Epithelial cell of proximal tubule (primary cell): ENCODE results near the gene CAMK2D. TPM values are rescaled to one million over a fixed set of nuclear protein-coding genes. Genes with fewer than 3 reads are reported as not detected.
"Not testable (repeated sequence)": the region's sequence is repeated elsewhere in the genome, so short reads cannot be mapped to it uniquely, and the experiment has no call there.

Source experiments
- DNase-seq: peaks from one replicate; pipeline ENCODE4 v3.0.0-alpha.2; 2011; ENCODE audit warnings: low read depth
- H3K4me3 ChIP-seq: 2 replicates; pipeline ENCODE4 v1.5.1; 2011; ENCODE audit warnings: low read depth, mild to moderate bottlenecking, low read length
- total RNA-seq: library from RNA; depleted of rRNA; stranded (reverse); fragments of >200 nt; gene quantifications from 2 replicates; pipeline ENCODE4 v1.2.3, GENCODE V29; 2015
- TF ChIP-seq, protein P1 (sequence below): conservative IDR thresholded peaks from 2 replicates; pipeline ENCODE4 v1.5.1; 2012; ENCODE audit warnings: low read depth, mild to moderate bottlenecking, low read length

The CAMK2D gene
- total RNA-seq, 1 donor from 2014 or later = 42.2 TPM

DNA sequence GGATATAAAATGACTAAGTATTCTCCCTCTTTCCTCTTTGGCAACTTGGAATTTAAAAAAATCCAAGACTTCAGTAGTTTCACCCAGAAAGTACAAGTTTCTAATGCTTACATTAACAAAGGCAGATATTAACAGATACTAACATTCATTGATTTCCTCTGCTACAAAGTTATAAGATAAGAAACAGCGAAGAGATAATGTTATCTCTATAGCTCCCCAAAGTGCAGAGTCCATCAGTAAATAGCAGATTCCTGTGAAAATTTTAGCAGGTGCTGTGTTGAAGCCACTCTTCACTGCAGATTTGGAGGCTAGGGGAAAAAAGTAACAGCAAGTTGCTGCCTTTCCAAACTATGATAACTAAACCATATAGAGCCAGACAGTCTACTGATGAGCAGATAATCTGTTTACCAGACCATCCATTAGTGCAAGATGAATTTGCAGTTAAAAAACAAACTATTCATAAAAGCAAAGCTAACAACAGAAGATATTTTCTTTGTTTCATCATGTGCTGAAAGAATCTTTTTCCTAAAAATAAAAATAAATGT lies 3.3 kb upstream of the CAMK2D start:
- no peak for DNase-seq
- TF ChIP-seq, protein P1, sequence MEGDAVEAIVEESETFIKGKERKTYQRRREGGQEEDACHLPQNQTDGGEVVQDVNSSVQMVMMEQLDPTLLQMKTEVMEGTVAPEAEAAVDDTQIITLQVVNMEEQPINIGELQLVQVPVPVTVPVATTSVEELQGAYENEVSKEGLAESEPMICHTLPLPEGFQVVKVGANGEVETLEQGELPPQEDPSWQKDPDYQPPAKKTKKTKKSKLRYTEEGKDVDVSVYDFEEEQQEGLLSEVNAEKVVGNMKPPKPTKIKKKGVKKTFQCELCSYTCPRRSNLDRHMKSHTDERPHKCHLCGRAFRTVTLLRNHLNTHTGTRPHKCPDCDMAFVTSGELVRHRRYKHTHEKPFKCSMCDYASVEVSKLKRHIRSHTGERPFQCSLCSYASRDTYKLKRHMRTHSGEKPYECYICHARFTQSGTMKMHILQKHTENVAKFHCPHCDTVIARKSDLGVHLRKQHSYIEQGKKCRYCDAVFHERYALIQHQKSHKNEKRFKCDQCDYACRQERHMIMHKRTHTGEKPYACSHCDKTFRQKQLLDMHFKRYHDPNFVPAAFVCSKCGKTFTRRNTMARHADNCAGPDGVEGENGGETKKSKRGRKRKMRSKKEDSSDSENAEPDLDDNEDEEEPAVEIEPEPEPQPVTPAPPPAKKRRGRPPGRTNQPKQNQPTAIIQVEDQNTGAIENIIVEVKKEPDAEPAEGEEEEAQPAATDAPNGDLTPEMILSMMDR = no peak

DNA sequence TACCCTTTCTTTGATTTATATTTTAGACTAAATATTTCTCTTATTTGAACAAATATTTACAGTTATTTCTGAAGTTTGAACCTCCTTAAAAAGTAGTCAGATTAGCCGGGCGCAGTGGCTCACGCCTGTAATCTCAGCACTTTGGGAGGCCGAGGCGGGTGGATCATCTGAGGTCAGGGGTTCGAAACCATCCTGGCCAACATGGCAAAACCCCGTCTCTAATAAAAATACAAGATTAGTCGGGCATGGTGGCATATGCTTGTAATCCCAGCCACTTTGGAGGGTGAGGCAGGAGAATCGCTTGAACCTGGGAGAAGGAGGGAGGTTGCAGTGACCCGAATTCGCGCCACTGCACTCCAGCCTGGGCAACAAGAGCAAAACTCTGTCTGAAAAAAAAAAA lies 2.4 kb upstream of the CAMK2D start:
- not testable (repeated sequence) for H3K4me3 ChIP-seq, DNase-seq

More for the DNA sequence above, 3.3 kb upstream of the CAMK2D start:
- no peak overlapping the region for H3K4me3 ChIP-seq

DNA sequence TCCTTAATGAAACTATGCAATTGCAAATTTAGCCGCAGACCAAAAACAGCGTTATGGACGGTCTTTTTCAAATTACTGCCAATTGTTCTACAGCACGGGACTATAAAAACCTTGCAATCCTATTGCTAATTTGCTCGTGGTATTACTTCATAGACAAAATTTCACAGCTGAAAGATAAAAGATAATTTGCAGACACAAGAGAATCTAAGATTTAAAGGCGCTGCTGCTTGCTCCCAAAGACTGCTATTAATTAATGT lies 1.4 kb upstream of the CAMK2D start:
- no peak for DNase-seq
- TF ChIP-seq, protein P1 = no peak
- peak overlapping the region; percentile 83 for H3K4me3 ChIP-seq

DNA sequence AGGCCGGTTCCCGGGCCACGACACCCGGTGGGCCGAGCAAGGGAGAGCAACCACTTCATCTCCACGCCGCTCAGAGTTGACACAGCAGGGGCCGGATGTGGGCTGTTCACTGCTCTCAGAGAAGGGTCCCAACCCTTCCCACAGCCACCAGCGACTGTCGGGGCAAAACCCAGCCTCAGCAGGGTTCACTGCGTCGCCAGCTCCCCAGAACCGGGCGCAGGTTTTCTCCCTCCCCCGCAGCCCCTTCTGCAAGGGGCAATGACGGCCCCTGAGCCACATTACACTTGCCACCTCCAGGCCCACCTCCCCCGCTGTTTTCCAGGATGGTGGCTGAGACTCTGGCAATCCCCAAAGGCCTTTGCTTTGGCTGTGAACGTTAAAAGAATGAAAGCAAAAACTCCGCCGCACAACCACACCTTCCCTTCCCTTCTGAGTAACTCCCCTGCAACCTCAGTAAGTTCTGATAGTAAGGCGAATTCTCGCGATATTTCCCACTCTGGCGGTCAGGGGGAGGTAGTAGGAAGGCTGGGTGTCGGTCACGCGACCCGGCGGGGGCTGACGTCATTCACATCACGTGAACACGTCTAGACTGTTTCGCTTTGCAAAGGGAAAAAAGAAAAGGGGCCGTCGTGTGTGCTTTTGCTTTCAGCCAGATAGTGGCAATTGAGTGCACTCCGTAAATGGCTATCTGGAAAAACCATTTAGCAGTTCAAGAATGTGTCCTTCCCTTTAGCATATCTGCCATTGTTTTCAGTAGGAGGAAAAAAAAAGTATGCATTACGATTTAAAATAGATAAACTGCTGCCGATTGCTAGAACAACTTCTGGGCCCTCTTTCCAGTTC lies 869 bp upstream of the CAMK2D start:
- DNase-seq = peak; percentile 98
- TF ChIP-seq, protein P1 = no peak
- H3K4me3 ChIP-seq = peak overlapping the region; percentile 83

DNA sequence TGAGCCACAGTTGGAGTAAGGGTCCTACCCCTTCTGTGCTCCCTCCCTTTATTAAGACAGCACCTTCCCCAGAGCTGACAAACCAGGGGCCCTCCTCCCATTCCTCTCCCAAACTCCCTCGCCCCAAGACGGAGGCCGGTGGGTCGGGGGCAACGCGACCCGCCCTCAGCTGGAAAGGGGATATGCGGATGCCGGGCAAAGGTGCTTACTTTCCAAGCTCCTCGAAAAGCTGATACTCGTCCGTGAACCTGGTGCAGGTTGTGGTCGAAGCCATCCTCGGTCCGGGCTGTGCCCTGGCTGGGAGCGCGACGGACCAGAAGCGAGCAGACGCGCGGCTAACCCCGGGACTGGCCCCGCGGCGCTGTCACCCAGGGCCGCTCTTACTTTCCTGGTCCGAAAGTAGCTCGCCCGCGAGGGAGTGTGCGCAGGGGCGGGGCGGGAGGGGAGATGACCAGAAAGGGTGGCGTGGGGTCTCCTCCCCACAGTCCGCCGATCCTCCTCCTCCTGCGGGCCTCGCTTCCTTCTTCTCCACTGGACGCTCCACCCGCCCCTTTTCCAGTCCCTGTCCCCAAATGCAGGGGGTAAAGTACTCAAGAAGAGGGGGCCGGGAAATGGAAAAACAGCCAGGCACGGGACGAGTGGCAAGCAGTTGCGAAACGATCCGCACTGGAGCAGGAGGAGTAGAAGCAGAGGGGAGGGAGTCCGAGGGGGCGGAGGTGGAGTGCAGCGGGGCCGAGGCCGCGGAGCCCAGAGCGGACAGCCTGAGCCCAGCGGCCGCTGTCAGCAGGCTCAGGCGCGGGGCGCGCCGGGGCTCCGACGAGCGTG lies 531 bp downstream of the CAMK2D start:
- no peak for DNase-seq
- peak overlapping the region; percentile 83 for H3K4me3 ChIP-seq
- TF ChIP-seq, protein P1 = no peak

DNA sequence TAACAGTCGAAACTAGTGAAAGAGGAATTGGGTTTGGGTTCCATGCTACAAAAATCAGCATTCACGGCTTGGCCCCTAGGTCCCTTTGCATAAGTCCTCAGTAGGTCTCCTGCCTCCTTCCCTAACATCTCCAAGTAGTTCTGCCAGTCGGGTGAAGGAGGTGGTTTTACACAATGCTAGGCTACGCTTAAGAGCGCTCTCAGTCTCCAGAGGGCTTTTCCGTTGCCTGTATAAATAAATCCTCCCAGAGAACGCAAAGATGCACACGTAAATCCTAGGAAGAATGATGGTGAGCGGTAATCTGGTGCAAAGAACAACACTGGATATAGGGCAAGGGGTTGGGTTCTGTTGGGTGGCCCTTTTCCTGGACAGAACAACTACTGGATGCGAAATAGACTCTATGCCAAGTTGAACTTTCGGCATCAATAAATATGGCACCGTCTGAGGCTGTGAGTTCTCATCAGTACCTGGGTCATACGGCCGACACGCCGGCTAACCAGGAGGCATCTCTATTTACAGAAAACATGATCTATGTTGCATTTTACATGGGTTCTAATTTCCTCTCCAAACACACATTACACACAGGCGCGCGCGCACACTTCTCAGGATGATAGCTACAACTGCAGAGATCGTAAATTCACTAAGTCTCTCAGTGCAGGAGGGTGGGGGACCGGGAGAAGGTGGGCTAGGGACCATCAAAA lies 1.3 kb downstream of the CAMK2D start:
- no peak for DNase-seq
- TF ChIP-seq, protein P1 = no peak
- H3K4me3 ChIP-seq = peak overlapping the region; percentile 83

DNA sequence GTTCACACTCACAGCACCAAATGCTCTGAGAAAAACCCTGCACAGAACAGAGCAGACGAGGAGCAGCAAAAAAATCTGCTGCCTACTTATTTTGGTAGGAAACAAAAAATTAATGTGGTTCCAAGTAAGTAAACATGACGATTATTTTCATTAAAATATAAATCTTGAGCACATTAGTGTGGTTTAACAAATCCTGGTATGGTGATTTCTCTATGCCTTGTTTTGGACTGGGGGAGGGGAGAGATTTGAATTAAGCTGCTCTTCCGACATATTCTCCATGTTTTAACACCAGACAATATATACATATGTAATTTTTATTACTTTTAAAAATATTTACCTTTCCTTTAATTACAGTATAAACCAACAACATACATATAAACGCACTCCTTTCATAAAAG lies 1.8 kb downstream of the CAMK2D start:
- DNase-seq = no peak
- H3K4me3 ChIP-seq = peak overlapping the region; percentile 83
- TF ChIP-seq, protein P1 = no peak
